Mucosa of descending colon (tissue), 3 donors: ENCODE data around the gene LRRC14B. TPM values are rescaled to one million over a fixed set of nuclear protein-coding genes. Genes with fewer than 3 reads are reported as not detected.

ENCODE experiments used
- ATAC-seq: fragments of 200-7000 bp; cut with Tn5 transposase; one replicate; pipeline ENCODE4 v1.9.1; 2020; ENCODE audit warnings: mild to moderate bottlenecking, moderate library complexity
- DNase-seq, 3 donors: peaks; one replicate each; pipeline ENCODE4 v3.0.0-alpha.2; 2020
- H3K36me3 ChIP-seq: fragments of 200-600 bp; one replicate; pipeline ENCODE4 v1.8.0; 2021; ENCODE audit warnings: low read depth, mild to moderate bottlenecking
- H3K4me1 ChIP-seq: fragments of 200-600 bp; one replicate; pipeline ENCODE4 v1.8.0; 2021; ENCODE audit warnings: low read depth, mild to moderate bottlenecking
- H3K4me3 ChIP-seq: fragments of 200-600 bp; one replicate; pipeline ENCODE4 v1.8.0; 2021; ENCODE audit warnings: mild to moderate bottlenecking
- H3K9me3 ChIP-seq: fragments of 200-600 bp; one replicate; pipeline ENCODE4 v1.8.0; 2021; ENCODE audit warnings: mild to moderate bottlenecking
- intact Hi-C, 2 donors: fragments of 100-400 bp; cut with DNase I in 1 of 2; cut with micrococcal nuclease in 1 of 2; formaldehyde crosslinking; loops; one replicate each; pipeline versions ENCODE4 v1.11.0 to v1.11.1; 2022; cut with DNase I, micrococcal nuclease
- long read RNA-seq, 2 donors: library from polyadenylated mRNA; unstranded; transcript quantifications; one replicate each; pipeline ENCODE4 v2.0.0, GENCODE V29; 2019 to 2021
- total RNA-seq, 3 donors: library from RNA; stranded (reverse); fragmentation: NEBNext Ultra II Directional in 2 of 3; extraction: Animal tissue kit (Norgen Biotek cat#: 25700) in 2 of 3; gene quantifications; one replicate each; pipeline versions ENCODE4 v1.2.1 to v1.2.4, GENCODE V29; 2021 to 2023
- TF ChIP-seq, protein P1 (sequence below): fragments of 200-600 bp; IDR thresholded peaks from one replicate; pipeline ENCODE4 v1.8.0; 2022; ENCODE audit warnings: antibody characterized with exemption, mild to moderate bottlenecking
- donor health status: DM: no; HTN: no; CAD: no; lungs with moderate emphysema.
- donor health status: DM: no; HTN: no; CAD: no.
- donor health status: DM: no; HTN: yes; CAD: no.

Gene LRRC14B
- total RNA-seq, result not detected
- long read RNA-seq, donor 1, result 0 reads
- long read RNA-seq, donor 2, result 0 reads

DNA sequence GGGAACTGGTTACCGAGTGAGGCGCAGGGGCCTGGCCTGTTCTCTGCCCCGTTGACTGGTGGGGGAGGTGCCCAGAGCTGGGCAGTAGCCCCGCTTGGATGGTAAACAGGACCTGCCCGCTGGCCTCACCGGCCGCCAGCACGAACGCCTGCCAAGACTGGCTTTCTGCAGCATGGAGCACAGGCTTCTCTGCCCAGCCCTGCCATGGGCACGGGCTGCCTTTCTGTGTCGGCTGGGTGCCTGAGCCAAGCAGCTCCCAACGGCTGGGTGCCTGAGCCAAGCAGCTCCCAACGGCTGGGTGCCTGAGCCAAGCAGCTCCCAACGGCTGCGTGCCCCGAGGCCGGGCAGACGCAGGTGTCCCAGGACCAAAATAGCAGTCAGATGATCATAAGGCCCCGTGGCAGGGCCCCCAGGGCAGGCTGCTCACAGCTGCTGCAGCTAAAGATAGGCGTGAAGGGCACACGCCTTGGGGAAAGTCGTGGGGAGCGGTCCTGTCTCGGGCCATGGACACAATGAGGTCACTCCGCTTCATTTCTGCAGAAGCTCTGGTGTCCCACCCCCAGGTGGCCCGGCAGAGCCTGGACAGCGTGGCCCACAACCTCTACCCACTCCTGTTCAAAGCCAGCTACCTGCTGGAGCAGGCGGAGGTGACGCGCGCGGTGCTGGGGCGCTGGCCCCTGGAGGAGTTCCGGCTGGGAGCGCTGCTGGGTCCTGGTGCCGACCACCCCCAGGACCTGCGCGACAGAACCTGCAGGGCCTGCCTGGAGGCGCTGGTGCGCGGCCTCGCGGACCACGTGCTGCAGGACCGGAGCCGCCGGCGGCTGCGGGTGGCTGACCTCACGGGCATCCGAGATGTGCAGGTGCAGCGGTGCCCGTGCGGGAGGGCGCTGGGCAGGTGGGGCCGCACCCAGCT is at the start of gene LRRC14B:
Gene LRRC14B (plus strand): TSS at position 460 of the 913 bp plus-strand sequence. CDS start 44 bp downstream, at position 504.
- TF ChIP-seq, protein P1, sequence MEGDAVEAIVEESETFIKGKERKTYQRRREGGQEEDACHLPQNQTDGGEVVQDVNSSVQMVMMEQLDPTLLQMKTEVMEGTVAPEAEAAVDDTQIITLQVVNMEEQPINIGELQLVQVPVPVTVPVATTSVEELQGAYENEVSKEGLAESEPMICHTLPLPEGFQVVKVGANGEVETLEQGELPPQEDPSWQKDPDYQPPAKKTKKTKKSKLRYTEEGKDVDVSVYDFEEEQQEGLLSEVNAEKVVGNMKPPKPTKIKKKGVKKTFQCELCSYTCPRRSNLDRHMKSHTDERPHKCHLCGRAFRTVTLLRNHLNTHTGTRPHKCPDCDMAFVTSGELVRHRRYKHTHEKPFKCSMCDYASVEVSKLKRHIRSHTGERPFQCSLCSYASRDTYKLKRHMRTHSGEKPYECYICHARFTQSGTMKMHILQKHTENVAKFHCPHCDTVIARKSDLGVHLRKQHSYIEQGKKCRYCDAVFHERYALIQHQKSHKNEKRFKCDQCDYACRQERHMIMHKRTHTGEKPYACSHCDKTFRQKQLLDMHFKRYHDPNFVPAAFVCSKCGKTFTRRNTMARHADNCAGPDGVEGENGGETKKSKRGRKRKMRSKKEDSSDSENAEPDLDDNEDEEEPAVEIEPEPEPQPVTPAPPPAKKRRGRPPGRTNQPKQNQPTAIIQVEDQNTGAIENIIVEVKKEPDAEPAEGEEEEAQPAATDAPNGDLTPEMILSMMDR, result no peak
- Histone ChIP-seq H3K4me1 (peaks cover 11% of the 10 kb centered on the region), H3K36me3 (no peaks in the 10 kb centered on the region), H3K4me3 (no peak within 1 kb of the TSS), H3K9me3 (no peaks in the 10 kb centered on the region)
- ATAC-seq, result peak; percentile 17
- intact Hi-C loops, result no loop called here
- peak in 1 of 3 donors; percentile 39 for DNase-seq

DNA sequence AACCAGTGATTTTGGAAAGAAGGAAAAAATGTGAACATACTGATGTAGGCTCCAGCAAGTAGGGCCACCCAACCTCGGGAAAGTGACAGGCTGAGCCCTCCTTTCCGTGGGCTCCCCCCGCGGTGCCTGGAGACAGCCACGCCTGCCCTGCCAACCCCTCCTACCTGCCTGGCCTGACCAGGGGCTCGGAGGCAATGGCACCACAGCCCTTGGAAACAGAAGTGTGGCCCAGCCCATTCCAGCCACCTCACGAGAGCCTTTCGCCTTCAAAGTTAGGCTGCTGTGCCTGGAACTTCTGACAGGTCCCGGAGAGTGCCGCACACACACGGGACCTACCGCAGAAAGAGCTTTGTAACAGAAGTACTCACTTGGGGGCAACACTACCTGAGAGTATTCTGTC is 49.5 kb upstream of the LRRC14B start:
- Histone ChIP-seq H3K9me3 (peaks cover under 1% of the 10 kb centered on the region), H3K4me3 (no peak overlapping the region), H3K36me3 (no peaks in the 10 kb centered on the region), H3K4me1 (no peaks in the 10 kb centered on the region)
- intact Hi-C loops, result no loop called here
- TF ChIP-seq, protein P1, result no peak
- DNase-seq, result no peak
- ATAC-seq, result no peak

DNA sequence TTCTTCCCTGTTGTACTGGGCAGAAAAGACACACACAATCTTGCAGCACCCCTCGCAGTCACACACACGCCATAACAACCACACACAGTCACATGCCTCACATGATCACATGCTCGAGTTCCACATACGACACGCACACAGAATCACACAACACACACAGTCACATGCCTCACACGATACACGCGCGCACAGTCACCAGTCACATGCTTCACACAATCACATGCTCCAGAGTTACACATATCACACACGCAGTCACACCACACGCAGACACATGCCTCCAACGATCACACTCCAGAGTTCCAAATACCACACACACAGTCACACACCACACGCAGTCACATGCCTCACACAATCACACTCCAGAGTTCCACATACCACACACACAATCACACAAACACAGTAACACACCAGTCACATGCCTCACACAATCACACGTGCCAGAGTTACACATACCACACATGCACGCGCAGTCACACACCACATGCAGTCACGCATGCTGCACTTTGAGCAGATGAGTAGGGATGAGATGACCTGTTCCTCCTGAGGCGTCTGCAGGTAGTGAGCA is 49.0 kb upstream of the LRRC14B start:
- TF ChIP-seq, protein P1, result no peak
- no peaks in the 10 kb centered on the region for H3K36me3 ChIP-seq
- no peaks in the 10 kb centered on the region for H3K4me1 ChIP-seq
- intact Hi-C loops, result no loop called here
- ATAC-seq (no peak), DNase-seq (no peak)
- no peak overlapping the region for H3K4me3 ChIP-seq
- H3K9me3 ChIP-seq, result peaks cover 6% of the 10 kb centered on the region

DNA sequence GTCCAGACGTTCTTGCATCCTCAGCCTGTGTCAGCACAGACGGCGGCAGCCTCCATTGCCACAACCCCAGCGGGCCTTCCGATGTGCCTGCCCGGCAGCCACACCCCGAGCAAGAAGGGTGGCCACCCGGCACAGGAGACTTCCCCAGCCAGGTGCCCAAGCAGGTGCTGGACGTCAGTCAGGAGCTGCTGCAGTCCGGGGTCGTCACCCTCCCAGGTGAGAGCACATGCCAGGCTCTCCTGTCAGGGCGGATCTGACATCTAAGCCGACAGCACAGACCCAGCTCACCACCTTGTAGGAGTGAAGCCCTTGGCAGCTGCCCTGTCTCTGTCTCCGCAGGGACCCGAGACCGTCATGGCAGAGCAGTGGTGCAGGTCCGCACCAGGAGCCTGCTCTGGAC is 48.3 kb upstream of the LRRC14B start:
- TF ChIP-seq, protein P1, result no peak

DNA sequence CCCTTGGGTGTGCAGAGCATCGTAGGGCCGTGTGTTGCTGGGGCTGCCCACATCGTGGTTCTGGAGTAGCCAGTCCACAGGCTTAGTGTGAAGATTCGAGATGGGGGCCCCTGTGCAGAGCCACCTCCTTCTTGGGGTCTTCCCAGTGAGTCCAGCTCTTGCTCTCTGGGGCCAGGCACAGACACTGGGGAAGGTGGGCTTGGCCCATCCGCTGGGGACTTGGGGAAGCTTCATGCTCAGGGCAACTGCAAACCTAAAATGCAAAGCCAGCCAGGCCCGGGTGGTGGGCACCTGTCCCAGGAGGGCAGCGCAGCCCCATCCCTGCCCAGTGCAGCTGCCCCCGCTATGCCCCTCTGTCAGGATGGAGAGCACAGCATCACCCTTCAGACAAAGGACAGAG is 46.4 kb upstream of the LRRC14B start:
- ATAC-seq, result no peak
- intact Hi-C loops, result no loop called here
- no peaks in the 10 kb centered on the region for H3K36me3 ChIP-seq
- no peaks in the 10 kb centered on the region for H3K4me1 ChIP-seq
- H3K9me3 ChIP-seq, result peaks cover 17% of the 10 kb centered on the region
- no peak for DNase-seq
- H3K4me3 ChIP-seq, result no peak overlapping the region
- TF ChIP-seq, protein P1, result no peak

More for the DNA sequence above, 48.3 kb upstream of the LRRC14B start:
- Histone ChIP-seq H3K9me3 (peaks cover 13% of the 10 kb centered on the region), H3K4me1 (no peaks in the 10 kb centered on the region), H3K36me3 (no peaks in the 10 kb centered on the region), H3K4me3 (no peak overlapping the region)
- intact Hi-C loops, result no loop called here
- ATAC-seq (no peak), DNase-seq (no peak)
